Esophagus muscularis mucosa (tissue), 4 donors: ENCODE measurements around the gene OSGEP. TPM values are rescaled to one million over a fixed set of nuclear protein-coding genes. Genes with fewer than 3 reads are reported as not detected.
A peak's percentile ranks its signal among the peaks of the same experiment; 100 is the strongest.

Experiments
- DNase-seq: peaks from one replicate; pipeline ENCODE4 v3.0.0-alpha.2; 2017; ENCODE audit errors: extremely low spot score
- H3K27ac ChIP-seq, 4 donors: fragments of 200-600 bp; sonication (generic); replicated peaks in 1 of 4; 1 replicate in 3 of 4; 2 replicates in 1 of 4; pipeline ENCODE4 v1.5.1; 2016 to 2019; ENCODE audit warnings: mild to moderate bottlenecking in 1 of 4
- H3K27me3 ChIP-seq, 4 donors: fragments of 200-600 bp; sonication (generic); one replicate each; pipeline versions ENCODE4 v1.5.1 to v1.6.0; 2016 to 2019
- H3K36me3 ChIP-seq, 4 donors: fragments of 200-600 bp; sonication (generic); one replicate each; pipeline ENCODE4 v1.5.1; 2016 to 2019
- H3K4me1 ChIP-seq, 4 donors: fragments of 200-600 bp; sonication (generic); one replicate each; pipeline ENCODE4 v1.5.1; 2016 to 2019
- H3K4me3 ChIP-seq, 4 donors: fragments of 200-600 bp; sonication (generic); 1 replicate in 2 of 4; 2 replicates in 2 of 4; pipeline ENCODE4 v1.5.1; 2016 to 2019; ENCODE audit warnings: mild to moderate bottlenecking in 4 of 4, moderate library complexity in 1 of 4
- H3K9me3 ChIP-seq, 4 donors: fragments of 200-600 bp; sonication (generic); 1 replicate in 3 of 4; 2 replicates in 1 of 4; pipeline ENCODE4 v1.5.1; 2016 to 2019
- EP300 ChIP-seq: sonication (generic); formaldehyde crosslinking; IDR thresholded peaks from one replicate; pipeline ENCODE4 v1.6.1; 2017; ENCODE audit warnings: antibody characterized with exemption
- POLR2A ChIP-seq: fragments of 450-650 bp; IDR thresholded peaks from one replicate; pipeline ENCODE4 v1.6.1; 2017; ENCODE audit warnings: antibody characterized with exemption, moderate library complexity, mild to moderate bottlenecking, low read depth
- POLR2AphosphoS5 ChIP-seq, 2 donors: sonication (generic); formaldehyde crosslinking; IDR thresholded peaks; one replicate each; pipeline ENCODE4 v1.6.1; 2017; ENCODE audit warnings: antibody characterized with exemption in 2 of 2
- WGBS: methylation state at CpG from one replicate; pipeline ENCODE4 v1.1.5; 2018; 5-methylcytosine and 5-hydroxymethylcytosine counted together
- intact Hi-C: fragments of 100-400 bp; cut with DNase I; formaldehyde crosslinking; loops from one replicate; pipeline ENCODE4 v1.15.1; 2023
- total RNA-seq, 4 donors: library from RNA; depleted of rRNA; stranded (reverse); fragments of >200 nt; gene quantifications; one replicate each; pipeline versions ENCODE4 v1.1.0 to v1.2.1, GENCODE V29; 2016
- TF ChIP-seq, protein P1 (sequence below), 3 experiments: fragments of 200-600 bp in 2 of 3; fragments of 450-650 bp in 1 of 3; sonication (generic) in 2 of 3; IDR thresholded peaks; one replicate each; pipeline ENCODE4 v1.5.1; 2017 to 2019; ENCODE audit warnings: antibody characterized with exemption in 3 of 3, mild to moderate bottlenecking in 2 of 3, moderate library complexity in 1 of 3

Gene OSGEP
- total RNA-seq, 4 donors from 2014 or later: 23.5 to 36.8 (median 24.8) TPM

DNA sequence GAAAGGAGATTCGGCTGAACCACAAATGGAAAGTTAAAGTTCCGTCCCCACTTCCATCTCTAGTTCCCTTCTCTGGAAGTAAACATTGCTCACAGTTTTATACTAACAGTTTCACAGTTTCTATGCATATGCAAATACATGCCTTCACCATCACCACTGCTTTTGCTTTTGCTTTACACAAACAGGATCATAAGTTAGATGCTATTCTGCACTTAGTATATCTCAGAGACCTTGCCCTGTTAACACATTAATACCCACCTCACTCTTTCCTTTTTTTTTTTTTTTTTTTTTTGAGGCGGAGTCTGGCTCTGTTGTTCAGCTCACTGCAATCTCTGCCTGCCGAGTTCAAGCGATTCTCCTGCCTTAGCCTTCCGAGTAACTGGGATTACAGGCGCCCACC is 42.2 kb downstream of the OSGEP start:
- intact Hi-C loops: loop anchor here (5.0 kb wide), 2 partner anchors 195 to 270 kb away; partner anchors contain the start of gene RNASE4
- WGBS: 1% methylated on average over 7 of the region's 7 CpGs
- H3K27ac ChIP-seq: peak overlapping the region; percentile 88 to 99 (median 98)
- H3K9me3 ChIP-seq: no peaks in the 10 kb centered on the region
- H3K4me1 ChIP-seq: peaks cover 16 to 27% (median 26%) of the 10 kb centered on the region in 4 donors
- H3K4me3 ChIP-seq: peak overlapping the region; percentile 68 to 93 (median 84)
- no peak for DNase-seq
- H3K27me3 ChIP-seq: no peaks in the 10 kb centered on the region
- TF ChIP-seq, protein P1, sequence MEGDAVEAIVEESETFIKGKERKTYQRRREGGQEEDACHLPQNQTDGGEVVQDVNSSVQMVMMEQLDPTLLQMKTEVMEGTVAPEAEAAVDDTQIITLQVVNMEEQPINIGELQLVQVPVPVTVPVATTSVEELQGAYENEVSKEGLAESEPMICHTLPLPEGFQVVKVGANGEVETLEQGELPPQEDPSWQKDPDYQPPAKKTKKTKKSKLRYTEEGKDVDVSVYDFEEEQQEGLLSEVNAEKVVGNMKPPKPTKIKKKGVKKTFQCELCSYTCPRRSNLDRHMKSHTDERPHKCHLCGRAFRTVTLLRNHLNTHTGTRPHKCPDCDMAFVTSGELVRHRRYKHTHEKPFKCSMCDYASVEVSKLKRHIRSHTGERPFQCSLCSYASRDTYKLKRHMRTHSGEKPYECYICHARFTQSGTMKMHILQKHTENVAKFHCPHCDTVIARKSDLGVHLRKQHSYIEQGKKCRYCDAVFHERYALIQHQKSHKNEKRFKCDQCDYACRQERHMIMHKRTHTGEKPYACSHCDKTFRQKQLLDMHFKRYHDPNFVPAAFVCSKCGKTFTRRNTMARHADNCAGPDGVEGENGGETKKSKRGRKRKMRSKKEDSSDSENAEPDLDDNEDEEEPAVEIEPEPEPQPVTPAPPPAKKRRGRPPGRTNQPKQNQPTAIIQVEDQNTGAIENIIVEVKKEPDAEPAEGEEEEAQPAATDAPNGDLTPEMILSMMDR (IDR thresholded peaks at IDR 0.05): no peak
- TF ChIP-seq EP300 (no peak), POLR2AphosphoS5 (IDR thresholded peaks at IDR 0.05) (no peak), POLR2A (no peak)
- H3K36me3 ChIP-seq: peaks cover 7 to 11% (median 9%) of the 10 kb centered on the region in 4 donors

DNA sequence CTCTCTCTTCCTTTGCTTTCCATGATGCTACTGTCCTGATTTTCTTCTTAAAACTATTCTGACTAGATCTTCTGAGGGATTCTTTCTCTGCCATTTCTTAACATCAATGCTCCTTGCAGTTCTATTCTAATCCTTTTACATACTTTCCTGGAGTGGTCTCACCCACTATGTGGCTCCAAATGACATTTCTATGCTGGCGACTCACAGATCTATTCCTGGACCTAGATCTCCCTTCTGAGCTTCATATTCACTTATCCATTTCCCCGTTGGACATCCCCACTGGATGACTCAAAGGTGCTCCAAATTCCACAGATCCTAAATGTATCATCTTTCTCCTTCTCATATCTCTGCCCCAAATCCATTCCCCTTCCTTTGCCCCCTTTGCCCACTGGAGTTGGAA is 45.4 kb downstream of the OSGEP start:
- intact Hi-C loops: no loop called here
- TF ChIP-seq, protein P1 (IDR thresholded peaks at IDR 0.05): no peak
- no peak for TF ChIP-seq POLR2A
- TF ChIP-seq EP300: no peak
- no peak for TF ChIP-seq POLR2AphosphoS5 (IDR thresholded peaks at IDR 0.05)
- no peak for DNase-seq
- H3K36me3 ChIP-seq: peaks cover 21 to 43% (median 40%) of the 10 kb centered on the region in 4 donors
- H3K27ac ChIP-seq: no peak overlapping the region
- H3K4me1 ChIP-seq: peaks cover 11 to 25% (median 22%) of the 10 kb centered on the region in 4 donors
- H3K27me3 ChIP-seq: no peaks in the 10 kb centered on the region
- H3K4me3 ChIP-seq: no peak overlapping the region
- 66% methylated on average over 2 of the region's 2 CpGs for WGBS
- H3K9me3 ChIP-seq: no peaks in the 10 kb centered on the region

DNA sequence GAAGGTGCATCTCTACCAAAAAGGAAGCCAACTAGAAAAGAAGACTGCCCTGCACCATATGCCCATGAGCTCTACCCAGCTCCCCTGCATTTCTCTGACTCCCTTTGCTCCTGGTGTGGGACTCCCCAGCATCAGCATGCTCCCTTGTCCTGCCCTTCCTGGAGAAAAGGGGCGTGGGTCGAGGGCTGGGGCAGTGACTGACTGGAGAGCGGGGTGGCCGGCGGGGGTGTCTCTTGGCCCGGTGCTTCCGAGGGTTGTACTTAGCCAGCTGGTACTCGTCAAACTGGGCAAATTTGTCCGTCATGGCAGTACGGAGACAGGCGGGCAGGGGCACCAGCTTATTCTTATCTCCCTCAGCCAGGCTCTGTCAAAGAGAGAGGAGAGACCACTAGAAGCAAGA is 51.1 kb downstream of the OSGEP start:
- Histone ChIP-seq H3K27me3 (no peaks in the 10 kb centered on the region), H3K9me3 (no peaks in the 10 kb centered on the region), H3K4me1 (no peaks in the 10 kb centered on the region), H3K27ac (no peak overlapping the region), H3K36me3 (peaks cover 54 to 98% (median 94%) of the 10 kb centered on the region in 4 donors), H3K4me3 (no peak overlapping the region)
- intact Hi-C loops: no loop called here
- WGBS: 78% methylated on average over 11 of the region's 11 CpGs
- no peak for DNase-seq
- TF ChIP-seq, protein P1 (IDR thresholded peaks at IDR 0.05): no peak
- no peak for TF ChIP-seq EP300
- no peak for TF ChIP-seq POLR2A
- TF ChIP-seq POLR2AphosphoS5 (IDR thresholded peaks at IDR 0.05): no peak

DNA sequence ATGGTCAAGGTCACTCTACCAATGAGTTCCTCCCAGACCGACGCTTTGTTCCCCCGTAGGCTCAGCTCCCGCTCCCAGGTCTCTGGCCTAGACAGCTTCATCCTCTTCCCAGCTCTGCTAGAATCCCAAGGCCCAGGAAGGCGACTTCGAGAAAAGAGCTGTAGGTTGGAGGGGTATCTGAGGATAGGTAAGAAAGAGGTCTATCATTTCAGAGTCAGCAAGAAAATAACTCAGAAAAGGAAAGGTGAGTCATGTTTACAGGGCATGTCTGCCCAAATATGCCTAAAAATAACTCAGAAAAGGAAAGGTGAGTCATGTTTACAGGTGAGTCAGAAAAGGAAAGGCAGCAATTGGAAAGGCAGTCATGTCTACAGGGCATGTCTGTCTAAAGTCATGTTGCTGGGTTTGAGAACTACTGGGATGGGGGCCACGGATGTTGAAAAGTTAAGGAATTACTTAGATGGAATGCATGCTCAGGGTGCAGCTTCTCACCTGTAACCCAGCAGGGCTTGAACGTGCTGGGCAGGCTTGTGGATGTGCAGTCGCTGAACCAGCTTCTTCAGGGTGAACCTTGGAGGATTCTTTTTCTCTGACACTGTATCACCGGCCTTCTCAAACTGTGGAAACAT is 53.5 kb downstream of the OSGEP start:
- TF ChIP-seq POLR2AphosphoS5 (IDR thresholded peaks at IDR 0.05) (no peak), POLR2A (no peak), EP300 (no peak)
- TF ChIP-seq, protein P1 (IDR thresholded peaks at IDR 0.05): no peak
- WGBS: 92% methylated on average over 10 of the region's 10 CpGs
- no peak overlapping the region for H3K4me3 ChIP-seq
- intact Hi-C loops: no loop called here
- H3K4me1 ChIP-seq: no peaks in the 10 kb centered on the region
- H3K27ac ChIP-seq: no peak overlapping the region
- H3K36me3 ChIP-seq: peaks cover 50 to 98% (median 93%) of the 10 kb centered on the region in 4 donors
- no peaks in the 10 kb centered on the region for H3K9me3 ChIP-seq
- no peaks in the 10 kb centered on the region for H3K27me3 ChIP-seq
- DNase-seq: no peak
